HepG2 (cell line): ENCODE data around the gene DNALI1. TPM values are rescaled to one million over a fixed set of nuclear protein-coding genes. Genes with fewer than 3 reads are reported as not detected.
"Not testable (repeated sequence)": the region's sequence is repeated elsewhere in the genome, so short reads cannot be mapped to it uniquely, and the experiment has no call there.

Experiments
- ATAC-seq: fragments of 200-7000 bp; cut with Tn5 transposase; 3 replicates; pipeline ENCODE4 v1.9.1; 2020; ENCODE audit warnings: mild to moderate bottlenecking, moderate library complexity
- BruUV-seq: library from RNA; stranded (reverse); fragments of 400-500 nt; replicated peaks from 2 replicates; lab custom pipeline; 2021; lab: Mats Ljungman, UMichigan
- CTCF ChIA-PET: fragments of 300-600 bp; formaldehyde crosslinking; extraction: SDS; loops from one replicate; lab custom pipeline; 2021; ENCODE audit warnings: low total read pairs, inconsistent platforms, low intra/inter-chr PET ratio; lab: Yijun Ruan, JAX
- POLR2A ChIA-PET: fragments of 350-600 bp; sonication (Branson Sonifier 250); formaldehyde crosslinking; loops from one replicate; lab custom pipeline; 2020; ENCODE audit warnings: antibody characterized with exemption, inconsistent platforms; lab: Yijun Ruan, JAX
- DNase-seq: peaks from one replicate; pipeline ENCODE4 v3.0.0-alpha.2; 2015; ENCODE audit warnings: low spot score
- FAIRE-seq: peaks from 3 replicates; lab custom pipeline; 2011; peaks lifted over from hg19 to GRCh38; lab: Jason Lieb, UNC
- H2AFZ ChIP-seq: one replicate; pipeline ENCODE4 v1.6.1; 2011; ENCODE audit warnings: low read length, inconsistent platforms
- H3K27ac ChIP-seq: fragments of 300-600 bp; 3 replicates; pipeline ENCODE4 v1.8.0; 2011; ENCODE audit warnings: mixed run types, mild to moderate bottlenecking, mixed read lengths, low read length, inconsistent platforms; ENCODE audit not compliant: insufficient read depth; ENCODE audit errors: extremely low read length
- H3K27me3 ChIP-seq, 2 experiments: fragments of 200-600 bp in 1 of 2; 2 replicates in 1 of 2; 3 replicates in 1 of 2; pipeline versions ENCODE4 v1.6.0 to v1.8.0; 2011; ENCODE audit warnings: low read length in 2 of 2, mild to moderate bottlenecking in 2 of 2, moderate library complexity in 2 of 2, inconsistent platforms in 1 of 2; ENCODE audit not compliant: insufficient read depth in 2 of 2, control insufficient read depth in 1 of 2
- H3K36me3 ChIP-seq, 2 experiments: fragments of 200-600 bp in 1 of 2; replicated peaks in 1 of 2; 2 replicates in 1 of 2; 3 replicates in 1 of 2; pipeline versions ENCODE4 v1.5.1 to v1.8.0; 2011; ENCODE audit warnings: low read length in 2 of 2, inconsistent platforms in 1 of 2; ENCODE audit not compliant: insufficient read depth in 2 of 2, control insufficient read depth in 1 of 2
- H3K4me1 ChIP-seq: 2 replicates; pipeline ENCODE4 v1.5.1; 2012; ENCODE audit warnings: low read length, inconsistent platforms; ENCODE audit not compliant: insufficient read depth
- H3K4me2 ChIP-seq: 2 replicates; pipeline ENCODE4 v1.6.0; 2011; ENCODE audit warnings: low read depth, low read length, inconsistent platforms
- H3K4me3 ChIP-seq, 3 experiments: fragments of 200-600 bp in 1 of 3; sonication (generic), shearing (Covaris generic) in 1 of 3; replicated peaks in 1 of 3; 2 replicates each; pipeline ENCODE4 v1.5.1; 2011 to 2016; ENCODE audit warnings: low read length in 3 of 3, inconsistent platforms in 2 of 3, low read depth in 2 of 3, mild to moderate bottlenecking in 2 of 3, control low read depth in 1 of 3, mixed read lengths in 1 of 3; ENCODE audit not compliant: insufficient read depth in 1 of 3
- H3K79me2 ChIP-seq: one replicate; pipeline ENCODE4 v1.6.1; 2011; ENCODE audit warnings: low read length, inconsistent platforms; ENCODE audit not compliant: insufficient read depth
- H3K9ac ChIP-seq: 2 replicates; pipeline ENCODE4 v1.6.0; 2011; ENCODE audit warnings: mild to moderate bottlenecking, low read depth, low read length, inconsistent platforms; ENCODE audit not compliant: insufficient read depth
- H3K9me3 ChIP-seq: 2 replicates; pipeline ENCODE4 v1.5.1; 2012; ENCODE audit warnings: mild to moderate bottlenecking, low read length
- H4K20me1 ChIP-seq: 2 replicates; pipeline ENCODE4 v1.6.0; 2011; ENCODE audit warnings: inconsistent platforms, mild to moderate bottlenecking, low read length, moderate library complexity; ENCODE audit not compliant: insufficient read depth
- AGO1 ChIP-seq: fragments of 200-400 bp; formaldehyde crosslinking; IDR thresholded peaks from 2 replicates; pipeline ENCODE4 v1.6.1; 2017; ENCODE audit warnings: mild to moderate bottlenecking, low read depth, low read length, moderate library complexity; ENCODE audit not compliant: poor library complexity, severe bottlenecking
- ARNTL ChIP-seq: sonication (generic); formaldehyde crosslinking; IDR thresholded peaks from 2 replicates; pipeline ENCODE4 v1.4.0; 2020; ENCODE audit warnings: mild to moderate bottlenecking, missing genetic modification reagents
- CBX1 ChIP-seq: IDR thresholded peaks from one replicate; pipeline ENCODE4 v1.6.1; 2016; ENCODE audit warnings: antibody characterized with exemption, low read depth
- CEBPB ChIP-seq: IDR thresholded peaks from 2 replicates; pipeline ENCODE4 v1.6.1; 2011; ENCODE audit warnings: low read depth, low read length, improper control_type of control experiment, borderline replicate concordance
- ERF ChIP-seq: IDR thresholded peaks from 2 replicates; pipeline ENCODE4 v1.6.1; 2018; ENCODE audit warnings: missing biosample characterization, missing genetic modification reagents
- HOXA9 ChIP-seq: sonication (generic); formaldehyde crosslinking; IDR thresholded peaks from 2 replicates; pipeline ENCODE4 v1.8.1; 2022; ENCODE audit warnings: missing genetic modification reagents, mild to moderate bottlenecking, moderate library complexity, borderline replicate concordance
- KLF16 ChIP-seq, 2 experiments: sonication (generic) in 1 of 2; formaldehyde crosslinking in 1 of 2; IDR thresholded peaks; 2 replicates each; pipeline versions ENCODE4 v1.6.1 to v1.8.0; 2016 to 2023; ENCODE audit warnings: missing genetic modification reagents in 2 of 2, missing compliant biosample characterization in 1 of 2
- PITX1 ChIP-seq: sonication (generic); formaldehyde crosslinking; IDR thresholded peaks from 2 replicates; pipeline ENCODE4 v1.5.1; 2020; ENCODE audit warnings: mild to moderate bottlenecking, missing genetic modification reagents
- YEATS4 ChIP-seq: sonication (generic); formaldehyde crosslinking; IDR thresholded peaks from 2 replicates; pipeline ENCODE4 v1.4.0; 2020; ENCODE audit warnings: missing genetic modification reagents, borderline replicate concordance
- ZNF24 ChIP-seq: fragments of 450-650 bp; IDR thresholded peaks from 2 replicates; pipeline ENCODE4 v1.6.1; 2017; ENCODE audit warnings: antibody characterized with exemption, mild to moderate bottlenecking
- ZNF572 ChIP-seq: sonication (generic); formaldehyde crosslinking; IDR thresholded peaks from 2 replicates; pipeline ENCODE4 v1.5.1; 2020; ENCODE audit warnings: mild to moderate bottlenecking, missing genetic modification reagents
- ZNF788 ChIP-seq: sonication (generic); formaldehyde crosslinking; IDR thresholded peaks from 2 replicates; pipeline ENCODE4 v1.5.0; 2020; ENCODE audit warnings: mild to moderate bottlenecking, missing genetic modification reagents, borderline replicate concordance
- WGBS: methylation state at CpG from one replicate; pipeline ENCODE4 v1.1.6; 2017; ENCODE audit warnings: low lambda C conversion rate; 5-methylcytosine and 5-hydroxymethylcytosine counted together
- in situ Hi-C: cut with HindIII; loops from 2 replicates; pipeline ENCODE4 v1.10.0; 2017; ENCODE audit warnings: low pct_unique_long_range_greater_than_20kb; ENCODE audit not compliant: extremely low pct_ligation_motif_present
- intact Hi-C: fragments of 100-400 bp; cut with micrococcal nuclease; formaldehyde crosslinking; loops from one replicate; pipeline ENCODE4 v1.10.0; 2022; ENCODE audit not compliant: unreplicated experiment
- polyA plus RNA-seq, 8 experiments: library from polyadenylated mRNA; depleted of rRNA in 3 of 8; stranded (reverse) in 7 of 8; unstranded in 1 of 8; fragments of >200 nt; fragmentation: Illumina TruSeq in 4 of 8; extraction: Trizol in 4 of 8; gene quantifications; 2 replicates each; pipeline versions ENCODE4 v1.2.1 to v1.2.3, GENCODE V29; 2011 to 2016; ENCODE audit warnings: low read depth in 4 of 8, missing spikeins in 1 of 8, mixed read lengths in 1 of 8; ENCODE audit not compliant: insufficient read depth in 1 of 8
- total RNA-seq, 5 experiments: library from RNA; depleted of rRNA; stranded (reverse); fragments of >200 nt; fragmentation: Illumina TruSeq; extraction: Trizol; gene quantifications; 2 replicates each; pipeline ENCODE4 v1.2.3, GENCODE V29; 2016; ENCODE audit warnings: low read depth in 1 of 5

The DNALI1 gene
- total and polyA plus RNA-seq, 2 of the 13 experiments (the other 11 are each of a cell fraction or from before 2014, with no cell fraction given): 0.42 to 0.70 TPM

DNA sequence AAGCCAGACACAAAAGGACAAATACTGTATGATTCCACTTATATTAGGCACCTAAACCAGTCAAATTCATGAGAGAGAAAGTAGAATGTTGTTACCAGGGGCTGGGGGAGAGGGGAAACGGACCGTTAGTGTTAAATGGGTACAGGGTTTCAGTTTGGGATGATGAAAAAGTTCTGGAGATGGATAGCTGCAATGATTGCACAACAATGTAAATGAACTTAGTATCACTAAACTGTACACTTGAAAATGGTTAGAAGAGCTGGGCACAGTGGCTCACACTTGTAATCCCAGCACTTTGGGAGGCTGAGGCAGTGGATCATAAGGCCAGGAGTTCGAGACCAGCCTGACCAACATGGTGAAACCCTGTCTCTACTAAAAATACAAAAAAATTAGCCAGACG, 27.8 kb downstream of the DNALI1 start:
- H3K4me3 ChIP-seq, H3K4me1 ChIP-seq, H2AFZ ChIP-seq, H4K20me1 ChIP-seq, intact Hi-C loops, DNase-seq, H3K79me2 ChIP-seq, H3K9ac ChIP-seq, in situ Hi-C loops, H3K9me3 ChIP-seq, FAIRE-seq, ATAC-seq, BruUV-seq, H3K4me2 ChIP-seq, H3K27me3 ChIP-seq, CTCF ChIA-PET, H3K27ac ChIP-seq, POLR2A ChIA-PET: not testable (repeated sequence)
- WGBS: 95% methylated on average over 4 of the region's 4 CpGs
- peak; percentile 61; the same call in 1 of the 2 replicates for TF ChIP-seq CEBPB
- H3K36me3 ChIP-seq: peaks cover 23 to 84% of the 10 kb centered on the region in 2 experiments

DNA sequence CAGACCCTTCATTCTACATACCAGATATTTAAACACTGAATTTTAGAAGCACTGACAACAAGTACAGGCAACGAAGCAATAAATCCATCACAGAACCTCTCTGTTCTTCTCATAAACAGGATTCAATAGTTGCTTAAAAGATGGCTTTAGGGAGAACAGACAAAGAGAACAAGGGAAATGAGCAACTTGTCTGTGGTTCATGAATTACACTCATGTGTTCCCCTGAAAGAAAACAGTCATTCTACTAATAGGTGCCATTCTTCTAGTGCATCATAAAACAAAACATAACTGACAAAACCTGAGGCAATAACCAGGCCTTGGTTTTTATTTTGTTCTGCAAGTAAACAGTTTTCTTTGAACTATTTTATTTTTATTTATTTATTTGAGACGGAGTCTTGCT, 32.2 kb downstream of the DNALI1 start:
- Histone ChIP-seq H3K9me3 (no peaks in the 10 kb centered on the region), H3K79me2 (peaks cover 14% of the 10 kb centered on the region), H3K36me3 (peaks cover 22 to 79% of the 10 kb centered on the region in 2 experiments), H3K4me2 (no peak overlapping the region), H4K20me1 (no peaks in the 10 kb centered on the region; the same call in 1 of the 2 replicates), H3K27me3 (no peaks in the 10 kb centered on the region), H3K4me3 (no peak overlapping the region), H3K9ac (no peak overlapping the region), H3K4me1 (peaks cover 10% of the 10 kb centered on the region), H2AFZ (no peak overlapping the region), H3K27ac (no peak overlapping the region)
- in situ Hi-C loops: no loop called here
- CTCF ChIA-PET: no interaction called here
- intact Hi-C loops: no loop called here
- no peak for TF ChIP-seq ZNF572 (CRISPR knock-in tag)
- TF ChIP-seq ZNF24: no peak
- TF ChIP-seq CBX1: no peak
- TF ChIP-seq YEATS4: no peak
- no peak for TF ChIP-seq KLF16 (CRISPR knock-in tag; IDR thresholded peaks at IDR 0.05)
- no peak for TF ChIP-seq PITX1 (CRISPR knock-in tag)
- no peak for TF ChIP-seq ZNF788 (CRISPR knock-in tag)
- TF ChIP-seq AGO1: no peak
- no peak for TF ChIP-seq ERF (CRISPR knock-in tag)
- no peak for TF ChIP-seq HOXA9 (CRISPR knock-in tag)
- TF ChIP-seq ARNTL: no peak
- no peak for DNase-seq
- POLR2A ChIA-PET: no interaction called here
- no peak for ATAC-seq
- no peak for FAIRE-seq
- WGBS: 94% methylated on average over 2 of the region's 2 CpGs
- BruUV-seq: no TSS peak
